Endothelial cell (in vitro differentiated cells): ENCODE measurements around the gene CHAD. TPM values are rescaled to one million over a fixed set of nuclear protein-coding genes. Genes with fewer than 3 reads are reported as not detected.
"Not testable (repeated sequence)": the region's sequence is repeated elsewhere in the genome, so short reads cannot be mapped to it uniquely, and the experiment has no call there.

ENCODE experiments used
- DNase-seq: peaks from one replicate; pipeline ENCODE4 v3.0.0; 2021; ENCODE audit warnings: low spot score
- H3K27ac Mint-ChIP-seq: one replicate; pipeline ENCODE4 v1.8.0; 2021; ENCODE audit warnings: mixed read lengths, inconsistent platforms; ENCODE audit not compliant: unreplicated experiment
- H3K27me3 Mint-ChIP-seq: one replicate; pipeline ENCODE4 v1.8.0; 2021; ENCODE audit warnings: mild to moderate bottlenecking, moderate library complexity, mixed read lengths, inconsistent platforms; ENCODE audit not compliant: unreplicated experiment
- H3K36me3 Mint-ChIP-seq: one replicate; pipeline ENCODE4 v1.8.0; 2021; ENCODE audit warnings: mild to moderate bottlenecking, low read depth, mixed read lengths, inconsistent platforms; ENCODE audit not compliant: unreplicated experiment
- H3K4me1 Mint-ChIP-seq: one replicate; pipeline ENCODE4 v1.8.0; 2021; ENCODE audit warnings: mild to moderate bottlenecking, mixed read lengths, inconsistent platforms; ENCODE audit not compliant: unreplicated experiment
- H3K4me3 Mint-ChIP-seq: one replicate; pipeline ENCODE4 v1.8.0; 2021; ENCODE audit warnings: mild to moderate bottlenecking, mixed read lengths, inconsistent platforms; ENCODE audit not compliant: unreplicated experiment
- H3K9me3 Mint-ChIP-seq: one replicate; pipeline ENCODE4 v1.8.0; 2021; ENCODE audit warnings: mixed read lengths, inconsistent platforms; ENCODE audit not compliant: unreplicated experiment
- total RNA-seq: library from RNA; stranded (reverse); fragmentation: NEBNext Ultra II Directional; extraction: Animal tissue kit (Norgen Biotek cat#: 25700); gene quantifications from one replicate; pipeline ENCODE4 v1.2.1, GENCODE V29; 2021; ENCODE audit not compliant: unreplicated experiment
- TF ChIP-seq, protein P1 (sequence below): fragments of 200-600 bp; sonication (generic); IDR thresholded peaks from one replicate; pipeline ENCODE4 v1.5.0; 2021; ENCODE audit warnings: antibody characterized with exemption; ENCODE audit not compliant: unreplicated experiment

Gene CHAD
- total RNA-seq, 1 donor from 2014 or later: not detected

DNA sequence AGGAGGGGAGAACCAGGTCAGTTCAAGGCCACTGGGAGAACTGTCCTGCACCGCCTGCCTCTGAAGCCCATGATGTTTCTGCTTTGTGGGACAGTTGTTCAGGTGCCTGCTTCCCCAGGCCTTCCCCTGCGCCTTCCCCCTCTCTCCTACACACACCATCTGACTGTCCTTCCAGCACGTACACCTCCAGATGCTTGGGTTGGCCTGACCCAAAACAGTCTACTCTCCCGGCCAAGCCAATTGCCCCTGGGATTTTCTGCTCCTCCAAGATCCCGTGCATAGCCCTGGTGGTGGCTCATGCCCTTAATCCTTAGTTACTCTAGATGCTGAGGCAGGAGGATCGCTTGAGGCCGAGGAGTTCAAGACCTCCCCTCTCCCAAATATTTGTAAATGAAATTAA, 9.3 kb upstream of the CHAD start:
- Mint-ChIP-seq H3K4me3 (peak overlapping the region; percentile 83), H3K27ac (peak overlapping the region; percentile 48), H3K9me3 (no peaks in the 10 kb centered on the region), H3K4me1 (peaks cover 5% of the 10 kb centered on the region), H3K36me3 (peaks cover 22% of the 10 kb centered on the region), H3K27me3 (peaks cover 10% of the 10 kb centered on the region)
- no peak for DNase-seq
- TF ChIP-seq, protein P1, sequence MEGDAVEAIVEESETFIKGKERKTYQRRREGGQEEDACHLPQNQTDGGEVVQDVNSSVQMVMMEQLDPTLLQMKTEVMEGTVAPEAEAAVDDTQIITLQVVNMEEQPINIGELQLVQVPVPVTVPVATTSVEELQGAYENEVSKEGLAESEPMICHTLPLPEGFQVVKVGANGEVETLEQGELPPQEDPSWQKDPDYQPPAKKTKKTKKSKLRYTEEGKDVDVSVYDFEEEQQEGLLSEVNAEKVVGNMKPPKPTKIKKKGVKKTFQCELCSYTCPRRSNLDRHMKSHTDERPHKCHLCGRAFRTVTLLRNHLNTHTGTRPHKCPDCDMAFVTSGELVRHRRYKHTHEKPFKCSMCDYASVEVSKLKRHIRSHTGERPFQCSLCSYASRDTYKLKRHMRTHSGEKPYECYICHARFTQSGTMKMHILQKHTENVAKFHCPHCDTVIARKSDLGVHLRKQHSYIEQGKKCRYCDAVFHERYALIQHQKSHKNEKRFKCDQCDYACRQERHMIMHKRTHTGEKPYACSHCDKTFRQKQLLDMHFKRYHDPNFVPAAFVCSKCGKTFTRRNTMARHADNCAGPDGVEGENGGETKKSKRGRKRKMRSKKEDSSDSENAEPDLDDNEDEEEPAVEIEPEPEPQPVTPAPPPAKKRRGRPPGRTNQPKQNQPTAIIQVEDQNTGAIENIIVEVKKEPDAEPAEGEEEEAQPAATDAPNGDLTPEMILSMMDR: no peak

DNA sequence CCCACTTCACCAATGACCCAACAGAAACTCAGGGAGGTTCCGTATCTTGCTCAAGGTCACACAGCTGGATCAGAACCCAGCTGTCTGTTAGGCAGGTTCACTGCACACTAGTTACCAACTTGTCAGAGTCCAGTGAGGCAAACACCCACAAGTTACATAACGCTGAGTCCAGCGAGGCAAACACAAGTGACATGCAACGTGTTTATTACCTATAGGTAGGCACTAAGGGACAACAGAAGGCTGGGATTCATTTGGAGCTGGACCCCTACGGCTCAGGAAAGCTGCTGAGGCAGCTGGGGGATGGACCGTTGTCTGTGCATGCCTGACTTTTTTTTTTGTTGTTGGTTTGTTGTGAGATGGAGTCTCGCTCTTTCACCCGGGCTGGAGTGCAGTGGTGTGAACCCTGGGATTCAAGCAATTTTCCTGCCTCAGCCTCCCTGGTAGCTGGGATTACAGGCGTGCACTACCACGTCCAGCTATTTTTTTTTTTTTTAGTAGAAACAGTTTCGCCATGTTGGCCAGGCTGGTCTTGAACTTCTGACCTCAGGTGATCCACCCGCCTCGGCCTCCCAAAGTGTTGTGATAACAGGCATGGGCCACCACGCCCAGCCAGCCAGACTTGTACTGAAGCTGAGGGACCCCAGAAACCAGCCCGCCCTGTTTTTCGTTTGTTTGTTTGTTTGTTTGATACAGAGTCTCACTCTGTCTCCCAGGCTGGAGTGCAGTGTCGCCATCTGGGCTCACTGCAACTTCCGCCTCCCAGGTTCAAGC, 8.1 kb upstream of the CHAD start:
- Mint-ChIP-seq H3K27ac (no peak overlapping the region), H3K4me1 (peaks cover 5% of the 10 kb centered on the region), H3K9me3 (no peaks in the 10 kb centered on the region), H3K27me3 (peaks cover 16% of the 10 kb centered on the region), H3K4me3 (no peak overlapping the region), H3K36me3 (peaks cover 34% of the 10 kb centered on the region)
- TF ChIP-seq, protein P1: no peak
- no peak for DNase-seq

DNA sequence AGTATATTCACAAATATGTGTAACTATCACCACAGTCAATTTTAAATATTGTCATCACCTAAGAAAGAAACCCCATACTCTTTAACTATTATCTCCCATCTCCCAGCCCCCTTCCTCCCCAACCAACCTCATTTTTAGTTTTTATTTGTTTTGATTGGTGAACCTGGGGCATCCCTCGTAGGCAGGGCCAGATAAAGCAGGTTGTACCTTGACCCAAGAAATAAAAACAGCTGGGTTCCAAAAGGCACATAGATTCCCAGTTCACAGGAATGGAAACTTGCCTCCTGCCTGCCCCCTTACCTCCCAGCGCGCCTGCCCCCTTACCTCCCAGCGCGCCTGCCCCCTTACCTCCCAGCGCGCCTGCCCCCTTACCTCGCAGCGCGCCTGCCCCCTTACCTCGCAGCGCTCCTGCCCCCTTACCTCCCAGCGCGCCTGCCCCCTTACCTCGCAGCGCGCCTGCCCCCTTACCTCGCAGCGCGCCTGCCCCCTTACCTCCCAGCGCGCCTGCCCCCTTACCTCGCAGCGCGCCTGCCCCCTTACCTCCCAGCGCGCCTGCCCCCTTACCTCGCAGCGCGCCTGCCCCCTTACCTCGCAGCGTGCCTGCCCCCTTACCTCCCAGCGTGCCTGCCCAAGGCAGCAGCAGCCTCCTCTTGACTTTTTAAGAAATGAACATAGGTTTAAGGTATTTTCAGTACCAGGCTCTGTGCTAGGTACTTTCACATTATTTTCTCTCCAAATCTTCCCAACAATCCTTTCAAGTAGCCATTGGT, 7.3 kb upstream of the CHAD start:
- Mint-ChIP-seq H3K36me3 (peaks cover 37% of the 10 kb centered on the region), H3K27me3 (peaks cover 16% of the 10 kb centered on the region)
- not testable (repeated sequence) for DNase-seq, H3K4me3 Mint-ChIP-seq, H3K4me1 Mint-ChIP-seq, H3K27ac Mint-ChIP-seq, H3K9me3 Mint-ChIP-seq

DNA sequence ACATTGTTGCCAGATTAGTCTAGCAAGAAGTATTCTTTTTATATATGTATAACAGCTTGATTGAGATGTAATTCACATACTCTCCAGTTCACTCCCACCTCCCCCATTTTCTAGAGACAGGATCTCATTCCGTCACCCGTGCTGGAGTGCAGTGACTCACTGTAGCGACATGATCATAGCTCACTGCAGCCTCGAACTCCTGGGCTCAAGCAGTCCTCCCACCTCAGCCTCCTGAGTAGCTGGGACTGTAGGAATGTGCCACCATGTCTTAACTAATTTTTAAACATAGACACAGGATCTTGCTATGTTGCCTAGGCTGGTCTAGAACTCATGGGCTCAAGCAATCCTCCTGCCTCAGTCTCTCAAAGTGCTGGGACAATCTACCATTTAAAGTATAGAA, 6.7 kb upstream of the CHAD start:
- no peak overlapping the region for H3K27ac Mint-ChIP-seq
- TF ChIP-seq, protein P1: no peak
- H3K9me3 Mint-ChIP-seq: no peaks in the 10 kb centered on the region
- DNase-seq: no peak
- H3K4me3 Mint-ChIP-seq: no peak overlapping the region
- peaks cover 19% of the 10 kb centered on the region for H3K27me3 Mint-ChIP-seq
- H3K4me1 Mint-ChIP-seq: peaks cover 5% of the 10 kb centered on the region
- H3K36me3 Mint-ChIP-seq: peaks cover 37% of the 10 kb centered on the region

DNA sequence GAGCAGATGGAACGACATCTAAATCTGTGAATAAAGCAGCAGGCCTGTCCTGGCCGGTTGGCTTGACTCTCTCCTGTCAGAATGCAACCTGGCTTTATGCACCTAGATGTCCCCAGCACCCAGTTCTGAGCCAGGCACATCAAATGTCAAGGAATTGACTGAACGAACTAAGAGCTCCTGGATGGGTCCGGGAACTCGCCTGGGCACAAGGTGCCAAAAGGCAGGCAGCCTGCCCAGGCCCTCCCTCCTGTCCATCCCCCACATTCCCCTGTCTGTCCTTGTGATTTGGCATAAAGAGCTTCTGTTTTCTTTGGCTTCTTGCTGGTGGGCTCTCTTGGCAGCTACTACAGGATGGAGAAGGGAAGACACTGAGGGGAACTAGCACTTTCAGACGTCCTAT, 5.8 kb upstream of the CHAD start:
- H3K27ac Mint-ChIP-seq: no peak overlapping the region
- H3K36me3 Mint-ChIP-seq: peaks cover 37% of the 10 kb centered on the region
- no peaks in the 10 kb centered on the region for H3K9me3 Mint-ChIP-seq
- peaks cover 19% of the 10 kb centered on the region for H3K27me3 Mint-ChIP-seq
- DNase-seq: no peak
- H3K4me3 Mint-ChIP-seq: no peak overlapping the region
- H3K4me1 Mint-ChIP-seq: peaks cover 5% of the 10 kb centered on the region
- TF ChIP-seq, protein P1: no peak
